Measurements from ENCODE around the gene UFSP1.

UFSP1 gene

GRCh38 chr7:100882201-100882600, 7.3 kb downstream of the UFSP1 start:
- no peak for DNase-seq (ENCODE audit: low read depth in 3 of 3)

DNA sequence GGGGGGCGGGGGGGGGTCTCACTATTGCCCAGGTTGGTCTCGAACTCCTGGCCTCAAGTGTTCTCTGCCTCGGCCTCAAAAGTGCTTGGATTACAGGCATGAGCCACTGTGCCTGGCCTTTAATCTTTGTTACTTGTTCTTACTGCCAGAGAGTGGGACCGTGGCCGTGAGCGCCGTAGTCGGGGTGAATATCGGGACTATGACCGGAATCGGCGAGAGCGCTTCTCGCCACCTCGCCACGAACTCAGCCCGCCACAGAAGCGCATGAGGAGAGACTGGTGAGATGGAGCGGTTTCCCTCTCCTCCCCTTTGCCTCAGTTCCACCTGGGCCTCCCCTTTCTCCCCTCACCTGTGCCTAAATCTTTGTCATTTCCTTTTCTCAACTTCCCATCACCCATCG, 8.4 kb downstream of the UFSP1 start:
- DNase-seq (ENCODE audit: low read depth in 3 of 3): no peak

DNA sequence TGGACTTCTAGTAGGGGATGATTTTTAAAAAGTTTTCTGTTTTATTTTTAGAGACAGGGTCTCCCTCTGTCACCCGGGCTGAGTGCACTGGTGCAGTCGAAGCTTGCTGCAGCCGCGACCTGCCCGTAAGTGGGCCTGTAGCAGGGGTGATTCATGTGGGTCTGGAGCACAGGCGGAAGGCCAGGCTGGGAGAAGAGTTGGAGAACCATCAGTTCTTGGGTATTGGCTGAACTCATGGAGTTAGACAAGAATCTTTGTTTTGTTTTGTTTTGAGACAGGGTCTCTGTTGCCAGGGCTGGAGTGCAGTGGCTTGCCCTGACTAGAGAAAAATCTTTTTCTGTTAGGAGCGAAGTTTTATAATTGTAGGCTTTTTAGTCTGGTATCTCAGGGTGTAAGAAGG, 8.9 kb downstream of the UFSP1 start:
- no peak for DNase-seq (ENCODE audit: low read depth in 3 of 3)

DNA sequence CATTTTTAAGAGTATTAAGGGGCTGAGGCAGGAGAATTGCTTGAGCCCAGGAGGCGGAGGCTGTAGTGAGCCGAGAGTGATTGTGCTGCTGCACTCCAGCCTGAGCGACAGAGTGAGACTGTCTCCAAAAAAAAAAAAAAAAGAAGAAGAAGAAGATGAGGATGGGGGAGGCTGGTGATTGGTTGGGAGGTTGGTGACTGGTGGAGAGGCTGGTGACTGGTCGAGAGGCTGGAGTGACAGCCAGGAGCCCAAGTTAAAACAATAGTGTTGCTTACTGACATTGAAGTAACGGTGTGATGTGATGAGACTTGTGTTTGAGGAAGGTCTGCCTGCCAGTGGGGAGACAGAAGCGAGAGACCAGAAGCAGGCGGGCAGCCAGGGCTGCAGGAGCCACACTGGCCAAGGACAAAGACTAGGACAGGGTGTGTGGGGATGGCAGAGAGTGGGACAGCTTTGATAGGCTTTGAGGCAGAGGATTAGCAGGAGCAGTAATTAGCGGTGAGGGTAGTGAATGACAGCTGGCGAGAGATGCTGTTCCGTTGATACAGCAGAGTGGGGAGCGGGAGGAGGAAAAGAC, 9.7 kb downstream of the UFSP1 start:
- no peak for DNase-seq (ENCODE audit: low read depth in 3 of 3)

GRCh38 chr7:100878685-100879084, 10.8 kb downstream of the UFSP1 start:
- DNase-seq (ENCODE audit: low read depth in 3 of 3): no peak

DNA sequence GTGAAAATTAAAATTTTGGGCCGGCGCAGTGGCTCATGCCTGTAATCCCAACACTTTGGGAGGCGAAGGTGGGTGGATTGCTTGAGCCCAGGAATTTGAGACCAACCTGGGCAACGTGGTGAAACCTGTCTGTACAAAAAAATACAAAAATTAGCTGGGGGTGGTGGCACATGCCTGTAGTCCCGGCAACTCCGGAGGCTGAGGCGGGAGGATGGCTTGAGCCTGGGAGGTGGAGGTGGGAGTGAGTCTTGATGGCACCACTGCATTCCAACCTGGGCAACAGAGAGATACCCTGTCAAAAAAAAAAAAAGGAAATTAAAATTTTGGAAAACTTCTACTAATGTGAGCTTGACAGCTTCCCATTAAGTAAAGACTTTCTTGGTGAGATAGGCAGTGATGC, 11.5 kb downstream of the UFSP1 start:
- no peak for DNase-seq (ENCODE audit: low read depth in 3 of 3)

DNA sequence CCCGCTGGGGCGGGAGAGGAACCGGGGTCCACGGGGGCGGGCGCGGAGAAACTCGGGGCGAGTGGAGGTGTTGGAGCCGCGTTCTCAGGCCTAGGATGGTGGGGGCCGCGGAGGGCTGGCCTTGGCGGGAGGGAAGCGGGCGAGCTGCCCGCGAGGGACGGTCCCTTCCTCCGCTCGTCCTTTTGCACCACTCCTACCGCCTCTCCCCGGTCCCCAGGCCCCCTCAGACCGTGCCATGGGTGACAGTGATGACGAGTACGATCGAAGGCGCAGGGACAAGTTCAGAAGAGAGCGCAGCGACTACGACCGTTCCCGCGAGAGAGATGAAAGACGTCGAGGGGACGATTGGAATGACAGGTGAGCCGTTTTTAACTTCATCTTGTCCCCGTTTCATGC, 14.2 kb downstream of the UFSP1 start:
- no peak for DNase-seq (ENCODE audit: low read depth in 3 of 3)

DNA sequence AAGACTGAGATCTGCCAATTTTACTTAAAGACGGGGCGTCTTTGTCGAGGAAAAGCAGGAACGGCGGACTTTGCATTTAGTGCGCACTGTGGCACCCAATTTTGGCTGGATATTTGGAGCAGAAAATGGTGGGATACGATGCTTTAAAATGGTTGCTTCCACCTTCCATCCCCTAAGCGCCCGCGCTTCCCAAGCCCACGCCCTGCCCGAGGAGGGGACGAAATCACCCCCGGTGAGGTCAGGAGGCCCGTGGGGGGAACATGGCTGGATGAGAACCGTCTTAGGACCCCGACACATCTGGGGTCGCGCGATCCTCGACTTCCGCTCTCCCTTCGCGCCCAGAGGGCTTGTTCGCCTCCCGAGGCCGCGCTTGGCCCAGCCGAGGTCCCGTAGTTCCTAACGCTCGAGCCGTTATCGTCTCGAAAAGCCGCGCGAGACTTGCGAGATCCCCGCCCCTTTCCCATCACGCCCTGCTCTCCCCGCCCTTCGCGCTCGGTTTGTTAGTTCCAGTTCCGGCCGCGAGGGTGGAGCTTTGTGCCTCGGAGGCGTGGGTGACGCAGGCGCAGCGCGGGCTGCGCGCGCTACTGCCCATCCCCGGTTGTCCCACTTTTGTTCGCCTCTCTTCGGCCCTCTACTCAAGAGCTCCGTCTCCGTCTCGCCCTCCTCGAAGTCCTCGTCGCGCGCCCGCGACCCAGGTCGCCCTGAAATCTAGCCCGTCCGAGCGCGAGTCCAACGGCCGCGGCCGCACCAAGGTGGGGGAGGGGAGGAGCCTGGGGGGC, 14.7 kb downstream of the UFSP1 start, which contains the start of gene SRRT:
Gene SRRT (plus strand): TSS at position 527 of the 779 bp plus-strand sequence. CDS start 488 bp downstream, outside the sequence.
- DNase-seq (ENCODE audit: low read depth in 3 of 3): peak; percentile 96 to 98 (median 97)

GRCh38 chr7:100874300-100874576, 15.3 kb downstream of the UFSP1 start:
- no peak for DNase-seq (ENCODE audit: low read depth in 3 of 3)

DNA sequence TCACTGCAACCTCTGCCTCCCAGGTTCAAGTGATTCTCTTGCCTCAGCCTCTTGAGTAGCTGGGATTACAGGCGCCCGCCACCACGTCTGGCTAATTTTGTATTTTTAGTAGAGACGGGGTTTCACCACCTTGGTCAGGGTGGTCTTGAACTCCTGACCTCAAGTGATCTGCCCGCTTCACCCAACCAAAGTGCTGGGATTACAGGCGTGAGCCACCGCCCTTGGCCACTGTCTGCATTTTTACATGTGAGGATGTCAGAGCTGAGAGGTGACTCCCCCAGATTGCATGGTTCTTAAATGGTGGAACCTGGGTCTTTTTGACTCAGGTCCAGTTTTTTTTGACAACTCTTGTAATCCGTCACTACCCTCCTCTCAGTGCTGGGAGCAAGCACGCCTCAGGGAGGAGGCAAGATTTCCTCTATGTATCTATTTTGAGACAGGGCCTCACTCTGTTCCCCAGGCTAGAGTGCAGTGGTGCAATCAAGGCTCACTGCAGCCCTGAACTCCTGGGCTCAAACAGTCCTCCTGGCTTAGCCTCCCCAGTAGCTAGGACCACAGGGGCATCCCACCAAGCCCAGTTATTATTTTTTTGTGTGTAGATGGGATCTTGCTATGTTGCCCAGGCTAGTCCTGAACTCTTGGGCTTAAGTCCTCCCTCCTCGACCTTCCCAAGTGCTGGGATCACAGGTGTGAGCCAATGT, 15.8 kb downstream of the UFSP1 start:
- DNase-seq (ENCODE audit: low read depth in 3 of 3): no peak

DNA sequence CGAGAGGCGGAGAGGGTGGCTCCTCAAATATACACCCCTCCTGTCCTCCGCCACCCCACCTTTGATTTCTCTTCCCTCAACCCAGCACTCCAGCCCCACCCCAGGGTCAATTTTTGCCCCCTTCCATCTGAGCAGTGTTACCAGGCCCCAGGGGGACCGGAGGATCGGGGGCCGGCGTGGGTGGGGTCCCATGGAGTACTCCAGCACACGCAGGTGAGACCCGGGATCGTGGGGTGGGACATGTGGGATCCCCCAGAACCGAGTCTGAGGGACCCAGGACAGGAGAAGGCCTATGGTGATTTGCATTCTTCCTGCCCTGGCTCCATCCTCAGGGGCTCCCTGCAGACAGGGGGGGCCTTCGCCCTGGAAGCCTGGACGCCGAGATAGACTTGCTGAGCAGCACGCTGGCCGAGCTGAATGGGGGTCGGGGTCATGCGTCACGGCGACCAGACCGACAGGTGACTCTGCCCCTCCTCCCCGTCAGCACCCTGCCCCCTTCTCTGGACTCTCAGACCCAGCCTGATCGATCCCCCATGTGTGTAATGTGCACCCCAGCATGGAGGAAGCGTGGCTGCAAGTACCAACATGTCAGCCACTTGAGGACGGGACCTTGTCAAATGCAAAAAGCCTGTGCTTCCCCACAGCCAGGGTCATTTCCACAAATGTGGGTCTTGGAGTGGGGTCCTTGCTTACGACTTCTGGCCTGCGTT, 21.6 kb downstream of the UFSP1 start:
- no peak for DNase-seq (ENCODE audit: low read depth in 3 of 3)

DNA sequence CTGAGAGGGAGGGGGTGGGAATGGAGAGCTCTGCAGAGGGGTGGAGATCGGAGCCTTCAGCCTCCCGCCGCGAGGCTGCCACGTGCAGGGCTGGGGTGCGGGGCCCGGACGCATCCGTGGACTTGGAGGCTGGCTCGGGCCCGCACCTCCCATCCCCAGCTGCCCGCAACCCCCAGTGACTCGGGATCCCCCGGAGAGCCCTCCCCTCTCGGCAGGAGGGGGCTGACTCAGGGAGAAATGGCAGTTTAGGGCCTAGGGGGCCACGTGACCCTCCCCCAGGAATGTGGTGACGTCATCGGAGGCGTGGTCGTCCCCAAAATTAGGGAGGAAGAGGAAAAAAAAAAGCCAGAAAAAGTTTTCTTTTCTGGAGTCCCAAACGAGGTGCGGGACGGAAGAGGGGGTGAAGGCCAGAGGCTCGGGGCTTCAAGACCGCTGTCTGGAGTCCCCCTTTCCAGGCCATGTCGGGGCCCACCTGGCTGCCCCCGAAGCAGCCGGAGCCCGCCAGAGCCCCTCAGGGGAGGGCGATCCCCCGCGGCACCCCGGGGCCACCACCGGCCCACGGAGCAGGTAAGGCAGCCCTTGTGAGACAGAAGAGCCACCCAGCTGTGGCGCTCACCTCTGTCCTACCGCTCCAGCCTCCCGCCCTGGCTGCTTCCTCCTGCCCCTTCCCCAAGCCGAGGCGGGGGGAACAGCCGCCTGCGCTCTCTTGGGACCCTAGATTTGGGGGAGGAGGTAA, 22.3 kb downstream of the UFSP1 start, which contains the start of gene TRIP6:
Gene TRIP6 (plus strand): TSS at position 348 of the 736 bp plus-strand sequence. CDS start 111 bp downstream, at position 459.
- DNase-seq (ENCODE audit: low read depth in 3 of 3): peak; percentile 54 to 71 (median 63)

DNA sequence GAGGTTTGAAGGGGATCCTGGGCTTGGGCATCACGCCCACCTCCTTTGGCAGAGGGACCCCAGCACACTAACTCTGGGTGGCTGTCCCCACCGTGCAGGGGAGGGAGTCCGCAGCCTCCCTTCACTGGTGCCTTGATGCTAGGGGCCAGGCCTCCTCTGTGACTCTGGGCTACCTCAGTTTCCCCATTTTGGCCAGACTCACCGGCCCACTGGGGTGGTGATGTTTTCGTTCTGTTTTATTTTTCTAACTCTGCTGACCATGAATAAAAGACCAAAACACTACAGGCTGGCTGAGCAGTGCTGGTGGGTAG, 22.8 kb downstream of the UFSP1 start:
- DNase-seq (ENCODE audit: low read depth in 3 of 3): no peak

DNA sequence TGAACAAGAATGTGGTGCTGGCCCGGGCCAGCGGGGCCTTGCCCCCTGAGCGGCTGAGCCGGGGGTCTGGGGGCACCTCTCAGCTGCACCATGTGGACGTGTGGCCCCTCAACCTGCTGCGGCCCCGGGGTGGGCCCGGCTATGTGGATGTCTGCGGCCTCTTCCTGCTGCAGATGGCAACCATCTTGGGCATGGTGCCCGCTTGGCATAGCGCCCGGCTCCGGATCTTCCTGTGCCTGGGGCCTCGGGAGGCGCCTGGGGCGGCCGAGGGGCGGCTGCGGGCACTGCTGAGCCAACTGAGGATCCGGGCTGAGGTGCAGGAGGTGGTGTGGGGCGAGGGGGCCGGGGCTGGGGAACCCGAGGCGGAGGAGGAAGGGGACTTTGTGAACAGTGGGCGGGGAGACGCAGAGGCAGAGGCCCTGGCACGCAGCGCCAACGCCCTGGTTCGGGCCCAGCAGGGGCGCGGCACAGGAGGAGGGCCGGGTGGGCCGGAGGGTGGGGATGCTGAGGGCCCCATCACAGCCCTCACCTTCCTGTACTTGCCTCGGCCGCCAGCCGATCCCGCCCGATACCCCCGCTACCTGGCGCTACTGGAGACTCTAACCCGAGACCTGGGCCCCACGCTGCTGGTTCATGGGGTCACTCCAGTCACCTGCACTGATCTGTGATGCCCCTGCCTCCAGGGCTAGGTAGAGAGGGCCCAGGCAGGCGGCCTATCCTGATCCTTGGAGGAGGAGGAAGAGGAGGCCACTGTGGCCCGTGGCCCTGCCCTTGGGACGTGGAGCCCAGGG, 23.4 kb downstream of the UFSP1 start:
- peak in 1 of 3 experiments; percentile 40 for DNase-seq (ENCODE audit: low read depth in 3 of 3)

- no peak for DNase-seq (ENCODE audit: low read depth in 3 of 3)
These were observed 24.1 kb downstream of the UFSP1 start for GRCh38 chr7:100865372-100865911.

DNA sequence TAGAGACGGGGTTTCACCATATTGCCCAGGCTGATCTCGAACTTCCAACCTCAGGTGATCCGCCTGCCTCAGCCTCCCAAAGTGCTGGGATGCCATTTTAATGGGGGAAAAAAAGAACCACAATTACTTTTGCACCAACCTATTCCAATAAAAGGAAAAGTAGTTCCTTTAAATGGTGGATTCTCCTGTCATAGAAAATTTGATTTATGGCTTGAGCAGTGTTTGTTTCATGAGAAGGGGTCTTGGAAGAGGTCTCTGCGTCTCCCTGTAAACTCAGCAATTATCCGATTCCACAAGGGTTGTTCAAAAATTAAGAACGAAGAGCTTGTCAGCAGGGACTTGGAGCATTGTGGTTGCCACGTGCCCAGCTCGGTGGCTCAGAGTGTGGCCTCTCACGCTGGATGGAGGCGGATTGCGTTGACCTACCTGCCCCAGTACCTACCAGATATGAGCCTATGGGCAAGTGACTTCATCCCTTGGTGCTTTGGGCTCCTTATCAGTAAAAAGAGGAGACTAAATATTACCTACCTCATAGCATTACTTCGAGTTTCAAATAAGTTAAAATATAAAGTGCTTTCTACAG, 25.2 kb downstream of the UFSP1 start:
- DNase-seq (ENCODE audit: low read depth in 3 of 3): no peak

DNA sequence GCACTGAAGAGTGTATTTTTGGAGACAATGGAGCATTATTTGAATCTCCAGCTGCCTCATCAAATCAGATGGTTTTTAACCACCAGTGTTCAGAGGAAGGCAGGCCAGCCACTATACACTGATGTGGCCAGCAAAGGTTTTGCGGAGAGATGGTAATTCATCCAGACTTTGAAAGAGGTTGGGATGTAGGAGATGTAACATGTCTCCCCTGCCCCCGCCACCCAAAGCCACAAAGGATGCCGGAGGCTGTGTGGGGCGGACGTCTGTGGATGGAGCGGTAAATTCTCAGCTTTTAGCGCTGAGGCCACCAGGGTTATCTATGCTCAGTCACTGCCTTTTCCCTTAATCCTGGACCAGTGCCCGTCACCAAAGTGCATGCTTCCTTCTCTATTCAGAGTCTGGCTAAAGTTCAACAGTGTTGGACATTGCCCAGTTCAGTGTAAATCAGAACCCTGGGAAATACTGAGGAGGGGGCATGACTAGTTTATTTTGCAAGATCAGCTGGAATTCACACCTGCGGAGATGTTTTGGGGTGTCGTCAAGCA, 26.0 kb downstream of the UFSP1 start:
- no peak for DNase-seq (ENCODE audit: low read depth in 3 of 3)

DNA sequence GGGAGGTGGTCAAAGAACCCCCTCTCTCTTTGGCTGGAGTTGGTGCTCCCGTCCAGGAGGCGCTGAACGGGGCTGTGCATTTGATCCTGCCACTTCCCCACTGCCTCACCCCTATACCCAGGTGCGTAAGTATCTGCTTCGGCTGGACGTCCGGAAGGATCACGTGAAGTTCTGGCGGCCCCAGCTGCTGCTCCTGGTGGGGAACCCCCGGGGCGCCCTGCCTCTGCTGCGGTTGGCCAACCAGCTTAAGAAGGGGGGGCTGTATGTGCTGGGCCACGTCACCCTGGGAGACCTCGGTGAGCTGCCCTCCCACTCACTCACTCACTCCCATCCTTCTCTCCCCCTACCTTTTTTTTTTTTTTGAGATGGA, 27.9 kb downstream of the UFSP1 start:
- no peak for DNase-seq (ENCODE audit: low read depth in 3 of 3)

DNA sequence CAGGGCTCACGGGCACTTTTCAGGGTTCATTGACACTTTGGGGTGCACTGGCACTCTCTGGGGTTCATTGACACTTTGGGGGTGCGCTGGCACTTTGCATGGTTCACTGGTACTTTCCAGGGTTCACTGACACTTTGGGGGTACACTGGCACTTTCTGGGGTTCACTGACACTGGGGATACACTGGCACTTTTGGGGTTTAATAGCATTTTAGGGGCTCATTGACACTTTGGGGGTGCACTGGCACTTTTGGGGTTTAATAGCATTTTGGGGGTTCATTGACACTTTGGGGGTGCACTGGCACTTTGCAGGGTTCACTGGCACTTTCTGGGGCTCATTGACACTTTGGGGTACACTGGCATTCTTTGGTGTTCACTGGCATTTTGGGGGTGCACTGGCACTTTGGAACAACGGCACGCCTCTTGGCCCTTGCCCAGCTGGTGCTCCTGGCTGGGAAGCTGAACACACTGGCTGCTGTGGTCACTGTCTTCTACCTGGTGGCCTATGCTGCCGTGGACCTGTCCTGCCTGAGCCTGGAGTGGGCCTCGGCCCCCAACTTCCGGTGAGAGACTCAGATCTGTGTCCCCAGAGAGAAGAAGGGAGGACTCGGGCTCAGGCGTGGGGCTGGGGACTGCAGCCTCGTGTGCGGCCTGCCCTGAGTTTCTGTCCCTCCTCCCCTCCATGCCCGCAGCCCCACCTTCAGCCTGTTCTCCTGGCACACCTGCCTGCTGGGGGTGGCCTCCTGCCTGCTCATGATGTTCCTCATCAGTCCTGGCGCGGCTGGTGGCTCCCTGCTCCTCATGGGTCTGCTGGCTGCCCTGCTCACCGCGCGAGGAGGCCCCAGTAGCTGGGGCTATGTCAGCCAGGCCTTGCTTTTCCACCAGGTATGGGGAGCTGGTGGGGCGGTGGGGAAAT, 28.6 kb downstream of the UFSP1 start:
- no peak for DNase-seq (ENCODE audit: low read depth in 3 of 3)
